Keratinocyte (primary cell): ENCODE results near the gene SMPD3. TPM values are rescaled to one million over a fixed set of nuclear protein-coding genes. Genes with fewer than 3 reads are reported as not detected.

ENCODE experiments used
- DNase-seq: peaks from one replicate; pipeline ENCODE4 v3.0.0-alpha.2; 2011; ENCODE audit warnings: low read depth, missing footprints, low spot score
- FAIRE-seq: peaks from 2 replicates; lab custom pipeline; 2011; peaks lifted over from hg19 to GRCh38; lab: Jason Lieb, UNC
- H2AFZ ChIP-seq: 2 replicates; pipeline ENCODE4 v1.6.0; 2012; ENCODE audit warnings: low read length, control low read depth, inconsistent platforms; ENCODE audit not compliant: control insufficient read depth
- H3K27ac ChIP-seq: 2 replicates; pipeline ENCODE4 v1.5.1; 2011; ENCODE audit warnings: low read length; ENCODE audit not compliant: control insufficient read depth, insufficient read depth
- H3K27me3 ChIP-seq: 3 replicates; pipeline ENCODE4 v1.6.0; 2011; ENCODE audit warnings: low read length; ENCODE audit not compliant: control insufficient read depth, insufficient read depth; ENCODE audit errors: extremely low read depth
- H3K36me3 ChIP-seq, 2 experiments: 2 replicates in 1 of 2; 3 replicates in 1 of 2; pipeline ENCODE4 v1.5.1; 2011; ENCODE audit warnings: low read length in 2 of 2, mild to moderate bottlenecking in 1 of 2; ENCODE audit not compliant: control insufficient read depth in 2 of 2, insufficient read depth in 2 of 2; ENCODE audit errors: extremely low read depth in 1 of 2
- H3K4me1 ChIP-seq: 3 replicates; pipeline ENCODE4 v1.5.1; 2011; ENCODE audit warnings: low read length; ENCODE audit not compliant: control insufficient read depth, insufficient read depth; ENCODE audit errors: extremely low read depth
- H3K4me2 ChIP-seq: 3 replicates; pipeline ENCODE4 v1.6.0; 2011; ENCODE audit warnings: low read depth, low read length; ENCODE audit not compliant: control insufficient read depth, insufficient read depth; ENCODE audit errors: extremely low read depth
- H3K4me3 ChIP-seq, 3 experiments: fragments of 200-600 bp in 1 of 3; sonication (generic) in 1 of 3; 2 replicates in 2 of 3; 3 replicates in 1 of 3; pipeline ENCODE4 v1.5.1; 2011 to 2016; ENCODE audit warnings: low read length in 3 of 3, mild to moderate bottlenecking in 3 of 3, control low read depth in 2 of 3, inconsistent platforms in 1 of 3, low read depth in 1 of 3, mixed read lengths in 1 of 3, mixed run types in 1 of 3, moderate library complexity in 1 of 3; ENCODE audit not compliant: control insufficient read depth in 2 of 3, insufficient read depth in 2 of 3; ENCODE audit errors: extremely low read depth in 1 of 3
- H3K79me2 ChIP-seq: 2 replicates; pipeline ENCODE4 v1.6.0; 2012; ENCODE audit warnings: low read length; ENCODE audit not compliant: control insufficient read depth, insufficient read depth
- H3K9ac ChIP-seq: 3 replicates; pipeline ENCODE4 v1.6.0; 2011; ENCODE audit warnings: low read length; ENCODE audit not compliant: control insufficient read depth, insufficient read depth; ENCODE audit errors: extremely low read depth
- H3K9me1 ChIP-seq: 3 replicates; pipeline ENCODE4 v1.6.0; 2011; ENCODE audit warnings: low read length; ENCODE audit not compliant: control insufficient read depth, insufficient read depth; ENCODE audit errors: extremely low read depth
- H3K9me3 ChIP-seq: 2 replicates; pipeline ENCODE4 v1.5.1; 2012; ENCODE audit warnings: low read depth, low read length; ENCODE audit not compliant: control insufficient read depth
- H4K20me1 ChIP-seq: 3 replicates; pipeline ENCODE4 v1.6.0; 2011; ENCODE audit warnings: low read length; ENCODE audit not compliant: control insufficient read depth, insufficient read depth; ENCODE audit errors: extremely low read depth
- CTCF ChIP-seq, 3 experiments: IDR thresholded peaks in 1 of 3; conservative IDR thresholded peaks in 1 of 3; optimal IDR thresholded peaks in 1 of 3; 2 replicates in 2 of 3; 3 replicates in 1 of 3; pipeline versions ENCODE3 to v1.5.1; 2011; ENCODE audit warnings: low read length in 3 of 3, mild to moderate bottlenecking in 3 of 3, moderate library complexity in 2 of 3, control low read depth in 1 of 3, inconsistent platforms in 1 of 3; ENCODE audit not compliant: insufficient read depth in 2 of 3; ENCODE audit errors: extremely low read depth in 1 of 3
- EZH2 ChIP-seq: IDR thresholded peaks from one replicate; pipeline ENCODE4 v1.6.1; 2012; ENCODE audit warnings: inconsistent platforms, mild to moderate bottlenecking, low read length, moderate library complexity
- dilution Hi-C: fragments of 300-500 bp; cut with MboI; formaldehyde crosslinking; loops from one replicate; pipeline ENCODE4 v1.7.0; 2020; ENCODE audit warnings: low sequenced_read_pairs; ENCODE audit not compliant: extremely low pct_ligation_motif_present
- polyA plus RNA-seq, 5 experiments: library from polyadenylated mRNA; depleted of rRNA in 3 of 5; stranded (reverse) in 3 of 5; stranded (forward) in 1 of 5; unstranded in 1 of 5; fragments of >200 nt; gene quantifications; 1 replicate in 1 of 5; 2 replicates in 3 of 5; 3 replicates in 1 of 5; pipeline versions ENCODE4 v1.2.1 to v1.2.3, GENCODE V29; 2011 to 2012; ENCODE audit warnings: missing spikeins in 2 of 5, low read depth in 1 of 5, low replicate concordance in 1 of 5

SMPD3 gene
- polyA plus RNA-seq, 1 donor (not counting 4 experiments of a cell fraction or from before 2014, with no cell fraction given), result 0.34 TPM

GRCh38 chr16:68356249-68356918 lies 91.9 kb downstream of the SMPD3 start:
- Histone ChIP-seq H3K27me3 (no peaks in the 10 kb centered on the region), H3K9me1 (no peaks in the 10 kb centered on the region), H3K79me2 (no peaks in the 10 kb centered on the region), H3K4me1 (peaks cover 3% of the 10 kb centered on the region), H3K36me3 (peaks cover 7 to 18% of the 10 kb centered on the region in 2 experiments), H3K27ac (no peak overlapping the region), H3K9ac (no peak overlapping the region), H3K9me3 (no peaks in the 10 kb centered on the region), H3K4me2 (peak overlapping the region; percentile 16), H4K20me1 (no peaks in the 10 kb centered on the region), H3K4me3 (no peak overlapping the region), H2AFZ (no peak overlapping the region)
- TF ChIP-seq CTCF (optimal IDR thresholded peaks at IDR 0.05 in 1 of 3, IDR thresholded peaks at IDR 0.05 in 1 of 3, conservative IDR thresholded peaks at IDR 0.05 in 1 of 3; ENCODE audit: extremely low read depth in 1 of 3, insufficient read depth in 2 of 3, low read length in 3 of 3), result no peak
- no peak for TF ChIP-seq EZH2
- DNase-seq, result no peak
- dilution Hi-C loops, result no loop called here
- no peak for FAIRE-seq

GRCh38 chr16:68355447-68356248 lies 92.7 kb downstream of the SMPD3 start:
- no peaks in the 10 kb centered on the region for H3K79me2 ChIP-seq
- H3K36me3 ChIP-seq, result peaks cover 7 to 18% of the 10 kb centered on the region in 2 experiments
- no peak for DNase-seq
- H4K20me1 ChIP-seq, result no peaks in the 10 kb centered on the region
- TF ChIP-seq CTCF (optimal IDR thresholded peaks at IDR 0.05 in 1 of 3, IDR thresholded peaks at IDR 0.05 in 1 of 3, conservative IDR thresholded peaks at IDR 0.05 in 1 of 3; ENCODE audit: extremely low read depth in 1 of 3, insufficient read depth in 2 of 3, low read length in 3 of 3), result peak in 1 of 3 experiments; percentile 6
- no peak for TF ChIP-seq EZH2
- no peak overlapping the region for H3K4me3 ChIP-seq
- H3K9me3 ChIP-seq, result no peaks in the 10 kb centered on the region
- peaks cover 3% of the 10 kb centered on the region for H3K4me1 ChIP-seq
- no peak for FAIRE-seq
- no peak overlapping the region for H3K9ac ChIP-seq
- no peak overlapping the region for H3K4me2 ChIP-seq
- H3K9me1 ChIP-seq, result no peaks in the 10 kb centered on the region
- H3K27me3 ChIP-seq, result no peaks in the 10 kb centered on the region
- H2AFZ ChIP-seq, result no peak overlapping the region
- no peak overlapping the region for H3K27ac ChIP-seq
- dilution Hi-C loops, result no loop called here
